Ovary (tissue), 9 donors: Measurements from ENCODE around the gene CFDP1. TPM values are rescaled to one million over a fixed set of nuclear protein-coding genes. Genes with fewer than 3 reads are reported as not detected.

ENCODE experiments used
- DNase-seq, 5 donors: peaks; one replicate each; pipeline ENCODE4 v3.0.0-alpha.2; 2019 to 2020
- H3K27ac ChIP-seq, 2 donors: fragments of 200-600 bp; one replicate each; pipeline versions ENCODE4 v1.5.1 to v1.8.0; 2019 to 2022
- H3K27me3 ChIP-seq: fragments of 200-600 bp; one replicate; pipeline ENCODE4 v1.8.0; 2022
- H3K36me3 ChIP-seq: fragments of 200-600 bp; sonication (generic); one replicate; pipeline ENCODE4 v1.5.1; 2019
- H3K4me1 ChIP-seq: one replicate; pipeline ENCODE4 v1.8.1; 2013; ENCODE audit warnings: mild to moderate bottlenecking, moderate library complexity; ENCODE audit not compliant: insufficient read depth
- H3K4me3 ChIP-seq: fragments of 200-600 bp; sonication (generic); one replicate; pipeline ENCODE4 v1.5.1; 2017
- H3K9me3 ChIP-seq, 2 donors: fragments of 200-600 bp in 1 of 2; sonication (generic) in 1 of 2; one replicate each; pipeline versions ENCODE4 v1.5.1 to v1.8.1; 2013 to 2019; ENCODE audit warnings: mild to moderate bottlenecking in 1 of 2, moderate library complexity in 1 of 2
- CTCF ChIP-seq, 3 donors: fragments of 450-650 bp in 2 of 3; fragments of 200-600 bp in 1 of 3; IDR thresholded peaks; one replicate each; pipeline versions ENCODE4 v1.5.1 to v1.8.0; 2016 to 2022; ENCODE audit warnings: antibody characterized with exemption in 3 of 3, mild to moderate bottlenecking in 1 of 3
- EP300 ChIP-seq: sonication (generic); formaldehyde crosslinking; IDR thresholded peaks from one replicate; pipeline ENCODE4 v1.6.1; 2017; ENCODE audit warnings: antibody characterized with exemption
- POLR2A ChIP-seq: fragments of 450-650 bp; IDR thresholded peaks from one replicate; pipeline ENCODE4 v1.6.1; 2017; ENCODE audit warnings: antibody characterized with exemption, mild to moderate bottlenecking, moderate library complexity
- WGBS, 3 donors: extraction: QIAGEN DNeasy Blood & Tissue Kit in 1 of 3; methylation state at CpG; one replicate each; pipeline versions ENCODE4 v1.1.5 to v1.1.7; 2013 to 2017; 5-methylcytosine and 5-hydroxymethylcytosine counted together
- intact Hi-C, 4 donors: fragments of 100-400 bp; cut with DNase I; formaldehyde crosslinking; loops; one replicate each; pipeline versions ENCODE4 v1.11.0 to v1.15.1; 2022 to 2023
- polyA plus RNA-seq, 2 donors: library from polyadenylated mRNA; stranded (reverse); fragments of 200-250 nt in 1 of 2; fragments of 350-450 nt in 1 of 2; fragmentation: Illumina TruSeq in 1 of 2; extraction: RNeasy Lipid Tissue Mini Kit (QIAGEN cat#74804) in 1 of 2; gene quantifications; one replicate each; pipeline ENCODE4 v1.2.3, GENCODE V29; 2013 to 2014
- total RNA-seq, 7 donors: library from RNA; depleted of rRNA in 2 of 7; stranded (reverse); fragments of >200 nt in 2 of 7; fragmentation: NEBNext Ultra II Directional in 3 of 7; extraction: Animal tissue kit (Norgen Biotek cat#: 25700) in 3 of 7; gene quantifications; one replicate each; pipeline versions ENCODE4 v1.1.0 to v1.2.4, GENCODE V29; 2016 to 2023
- donor health status: DM: no; HTN: no; CAD: no; lungs with moderate emphysema.
- donor health status: DM: no; HTN: no; CAD: no.
- donor health status: Bipolar disorder and iron deficiency.
- donor health status: DM: yes; HTN: yes; CAD: no.
- donor health status: DM: no; HTN: no; CAD: no.
- donor health status: DM: yes; HTN: yes; CAD: no.

CFDP1 gene
- total and polyA plus RNA-seq, 9 donors = 67.0 to 173 (median 73.0) TPM

GRCh38 chr16:75252946-75253911, 180.1 kb downstream of the CFDP1 start:
- no peak overlapping the region for H3K4me3 ChIP-seq
- no peaks in the 10 kb centered on the region for H3K27me3 ChIP-seq
- DNase-seq = peak; percentile 41 to 78 (median 64)
- H3K27ac ChIP-seq = peak overlapping the region in 1 of 2 donors; percentile 45
- peaks cover 49% of the 10 kb centered on the region for H3K4me1 ChIP-seq
- no peak for TF ChIP-seq EP300
- no peak for TF ChIP-seq POLR2A
- TF ChIP-seq CTCF (IDR thresholded peaks at IDR 0.05) = no peak
- H3K9me3 ChIP-seq = no peaks in the 10 kb centered on the region
- intact Hi-C loops = no loop called here
- 12 to 26% (median 12%) methylated on average over 13 to 15 of the region's 15 CpGs for WGBS, 3 donors
- no peaks in the 10 kb centered on the region for H3K36me3 ChIP-seq

GRCh38 chr16:75252049-75252864, 181.0 kb downstream of the CFDP1 start:
- WGBS, 3 donors = 50 to 56% (median 56%) methylated on average over 24 of the region's 24 CpGs
- Histone ChIP-seq H3K27me3 (no peaks in the 10 kb centered on the region), H3K36me3 (no peaks in the 10 kb centered on the region), H3K4me1 (peaks cover 45% of the 10 kb centered on the region), H3K27ac (peak overlapping the region; percentile 45), H3K9me3 (no peaks in the 10 kb centered on the region), H3K4me3 (peak overlapping the region; percentile 68)
- TF ChIP-seq POLR2A = no peak
- TF ChIP-seq CTCF (IDR thresholded peaks at IDR 0.05) = no peak
- no peak for TF ChIP-seq EP300
- peak in 4 of 5 donors; percentile 20 to 52 (median 38) for DNase-seq
- intact Hi-C loops = no loop called here

- intact Hi-C loops = no loop called here
- peak; percentile 15 for TF ChIP-seq POLR2A
- TF ChIP-seq EP300 = no peak
- peak in 1 of 3 donors; percentile 25 for TF ChIP-seq CTCF (IDR thresholded peaks at IDR 0.05)
- H3K4me1 ChIP-seq = peaks cover 42% of the 10 kb centered on the region
These were observed 181.8 kb downstream of the CFDP1 start, which contains the start of gene BCAR1 for GRCh38 chr16:75251280-75252048. TSS of gene BCAR1 (minus strand) at chr16:75251624. CDS start at chr16:75251482, 142 bp downstream.

More at GRCh38 chr16:75251280-75252048, 181.8 kb downstream of the CFDP1 start, which contains the start of gene BCAR1:
- peak; percentile 85 to 90 (median 88) for DNase-seq
- peak within 1 kb of the TSS; percentile 68 for H3K4me3 ChIP-seq
- H3K36me3 ChIP-seq = no peaks in the 10 kb centered on the region
- H3K27ac ChIP-seq = peak within 1 kb of the TSS; percentile 45 to 53
- WGBS, 3 donors = 1 to 3% (median 2%) methylated on average over 42 to 84 of the region's 84 CpGs
- H3K27me3 ChIP-seq = no peaks in the 10 kb centered on the region
- H3K9me3 ChIP-seq = no peaks in the 10 kb centered on the region
